ENCODE measurements around the gene CREB5.

The CREB5 gene

GRCh38 chr7:28409716-28410627 is 2.3 kb upstream of the CREB5 start:
- TF ChIP-seq ISL1 (CRISPR knock-in tag; IDR thresholded peaks at IDR 0.05) (no peak), BACH2 (CRISPR knock-in tag; IDR thresholded peaks at IDR 0.05; ENCODE audit: borderline replicate concordance) (no peak), RARB (CRISPR knock-in tag; IDR thresholded peaks at IDR 0.05) (no peak), ZFP3 (CRISPR knock-in tag; IDR thresholded peaks at IDR 0.05) (no peak), TSHZ2 (CRISPR knock-in tag; IDR thresholded peaks at IDR 0.05) (no peak), CSDC2 (CRISPR knock-in tag; IDR thresholded peaks at IDR 0.05) (no peak), OSR1 (CRISPR knock-in tag; IDR thresholded peaks at IDR 0.05) (no peak), ZC3H10 (CRISPR knock-in tag; IDR thresholded peaks at IDR 0.05) (no peak), ZNF565 (CRISPR knock-in tag; conservative IDR thresholded peaks at IDR 0.05; ENCODE audit: low read depth) (no peak), TCF4 (CRISPR knock-in tag; IDR thresholded peaks at IDR 0.05; ENCODE audit: borderline replicate concordance) (no peak), ZNF70 (CRISPR knock-in tag; IDR thresholded peaks at IDR 0.05) (no peak), ARNTL (CRISPR knock-in tag; IDR thresholded peaks at IDR 0.05; ENCODE audit: borderline replicate concordance, low read depth) (no peak), ZFP30 (CRISPR knock-in tag; IDR thresholded peaks at IDR 0.05) (no peak), ZNF8 (CRISPR knock-in tag; IDR thresholded peaks at IDR 0.05) (no peak), TOX (CRISPR knock-in tag; IDR thresholded peaks at IDR 0.05; ENCODE audit: borderline replicate concordance) (no peak)

GRCh38 chr7:28410628-28411531 is 1.4 kb upstream of the CREB5 start:
- ATAC-seq = no peak
- peak; percentile 29; the same call in 1 of the 2 replicates for TF ChIP-seq CREB5 (CRISPR knock-in tag; IDR thresholded peaks at IDR 0.05; ENCODE audit: low read depth)
- TF ChIP-seq CSRNP3 (CRISPR knock-in tag; IDR thresholded peaks at IDR 0.05) = no peak
- TF ChIP-seq TOX (CRISPR knock-in tag; IDR thresholded peaks at IDR 0.05; ENCODE audit: borderline replicate concordance) = no peak
- TF ChIP-seq SNAI2 (CRISPR knock-in tag; IDR thresholded peaks at IDR 0.05) = 0 out of 2 replicates have a peak, but pooled peaks have one; percentile 32
- no peak for TF ChIP-seq PATZ1 (CRISPR knock-in tag; IDR thresholded peaks at IDR 0.05; ENCODE audit: borderline replicate concordance)

More at GRCh38 chr7:28409716-28410627, 2.3 kb upstream of the CREB5 start:
- ATAC-seq = peak; percentile 63

GRCh38 chr7:28413011-28413410 is 693 bp downstream of the CREB5 start:
- no peak for ATAC-seq
- no peak for TF ChIP-seq BACH2 (CRISPR knock-in tag; IDR thresholded peaks at IDR 0.05; ENCODE audit: borderline replicate concordance)
- TF ChIP-seq RARB (CRISPR knock-in tag; IDR thresholded peaks at IDR 0.05) = no peak
- TF ChIP-seq ZNF70 (CRISPR knock-in tag; IDR thresholded peaks at IDR 0.05) = no peak
- TF ChIP-seq TCF4 (CRISPR knock-in tag; IDR thresholded peaks at IDR 0.05; ENCODE audit: borderline replicate concordance) = no peak
- TF ChIP-seq ZC3H10 (CRISPR knock-in tag; IDR thresholded peaks at IDR 0.05) = no peak
- no peak for TF ChIP-seq CSDC2 (CRISPR knock-in tag; IDR thresholded peaks at IDR 0.05)
- TF ChIP-seq CSRNP3 (CRISPR knock-in tag; IDR thresholded peaks at IDR 0.05) = no peak
- no peak for TF ChIP-seq TOX (CRISPR knock-in tag; IDR thresholded peaks at IDR 0.05; ENCODE audit: borderline replicate concordance)
- no peak for TF ChIP-seq ESRRG (CRISPR knock-in tag; IDR thresholded peaks at IDR 0.05)
- no peak for TF ChIP-seq GLIS3 (CRISPR knock-in tag; IDR thresholded peaks at IDR 0.05)
- TF ChIP-seq PATZ1 (CRISPR knock-in tag; IDR thresholded peaks at IDR 0.05; ENCODE audit: borderline replicate concordance) = no peak
- no peak for TF ChIP-seq ZNF565 (CRISPR knock-in tag; conservative IDR thresholded peaks at IDR 0.05; ENCODE audit: low read depth)
- TF ChIP-seq OSR1 (CRISPR knock-in tag; IDR thresholded peaks at IDR 0.05) = no peak

All from SK-N-SH treated with all-trans-retinoic acid at 6 μM for 48 hours (cell line).